Activated CD4-positive, alpha-beta T cell treated with anti-CD3 and anti-CD28 coated beads for 48 hours (primary cell): ENCODE measurements around the gene KRAS.

ENCODE experiments used
- DNase-seq: peaks from one replicate; pipeline ENCODE4 v3.0.0-alpha.2; 2020

Gene KRAS

DNA sequence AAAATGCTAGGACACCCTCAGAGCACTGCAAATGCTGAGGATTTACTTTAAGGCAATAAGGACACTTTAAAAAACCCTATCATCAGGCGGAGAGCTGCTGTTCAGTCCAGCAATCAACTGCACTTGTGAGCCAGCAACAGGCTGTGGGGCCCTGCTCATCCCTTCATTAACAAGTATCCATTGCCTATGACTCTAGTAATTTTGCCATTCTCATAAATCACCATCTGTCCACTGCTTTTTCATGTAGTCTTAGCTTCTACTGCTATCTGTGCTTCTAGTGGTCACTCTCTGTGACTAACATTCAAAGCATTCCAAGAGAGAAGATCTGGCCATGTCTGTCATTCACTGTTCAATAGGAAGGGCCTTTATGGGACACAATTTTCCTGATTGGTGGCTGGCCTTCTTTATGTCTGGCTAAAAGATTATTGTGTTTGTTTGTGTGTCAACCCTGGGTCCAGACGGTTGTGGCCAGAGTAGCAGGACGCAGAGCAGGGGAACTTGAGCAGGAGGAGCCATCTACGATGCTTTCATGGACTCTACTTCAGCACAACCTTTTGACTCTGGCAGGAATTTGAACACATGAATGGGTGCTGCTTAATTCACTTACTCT lies 3.6 kb upstream of the KRAS start:
- DNase-seq, result no peak

DNA sequence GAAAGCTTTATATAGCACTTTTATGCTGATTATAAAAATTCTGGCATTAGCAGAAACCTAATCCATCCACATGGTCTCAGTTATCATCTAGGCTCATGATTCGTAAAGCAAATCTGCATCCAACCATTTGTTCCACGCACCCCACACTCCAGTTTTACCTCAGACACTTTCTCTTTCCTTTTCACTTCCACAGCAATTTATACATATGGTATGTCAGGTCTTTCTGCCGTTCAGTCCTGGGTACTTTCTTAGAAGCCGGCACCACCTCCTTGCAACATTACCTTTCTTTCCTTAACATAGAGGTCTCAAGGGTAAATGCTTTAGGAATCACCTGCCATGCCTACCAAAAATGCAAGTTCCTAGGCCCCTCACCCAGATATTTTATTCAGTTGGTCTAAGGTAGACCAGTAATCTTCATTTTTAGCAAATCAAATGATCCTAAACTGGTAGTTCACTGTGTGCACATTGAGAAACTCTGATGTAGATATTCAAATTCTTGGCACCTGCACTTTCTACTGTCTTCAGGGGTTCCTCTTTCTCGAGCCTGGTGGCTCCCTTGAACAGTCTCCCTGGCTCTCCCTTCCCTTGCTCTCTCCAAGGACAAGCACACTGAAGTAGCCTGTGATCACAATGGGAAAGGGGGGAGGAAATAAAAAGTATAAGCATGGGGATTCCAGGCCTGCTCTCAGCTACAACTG lies 2.8 kb upstream of the KRAS start:
- no peak for DNase-seq

- no peak for DNase-seq
Observed at GRCh38 chr12:25252946-25253345, 2.2 kb upstream of the KRAS start.

GRCh38 chr12:25251769-25252168 lies 1.0 kb upstream of the KRAS start:
- DNase-seq, result no peak

DNA sequence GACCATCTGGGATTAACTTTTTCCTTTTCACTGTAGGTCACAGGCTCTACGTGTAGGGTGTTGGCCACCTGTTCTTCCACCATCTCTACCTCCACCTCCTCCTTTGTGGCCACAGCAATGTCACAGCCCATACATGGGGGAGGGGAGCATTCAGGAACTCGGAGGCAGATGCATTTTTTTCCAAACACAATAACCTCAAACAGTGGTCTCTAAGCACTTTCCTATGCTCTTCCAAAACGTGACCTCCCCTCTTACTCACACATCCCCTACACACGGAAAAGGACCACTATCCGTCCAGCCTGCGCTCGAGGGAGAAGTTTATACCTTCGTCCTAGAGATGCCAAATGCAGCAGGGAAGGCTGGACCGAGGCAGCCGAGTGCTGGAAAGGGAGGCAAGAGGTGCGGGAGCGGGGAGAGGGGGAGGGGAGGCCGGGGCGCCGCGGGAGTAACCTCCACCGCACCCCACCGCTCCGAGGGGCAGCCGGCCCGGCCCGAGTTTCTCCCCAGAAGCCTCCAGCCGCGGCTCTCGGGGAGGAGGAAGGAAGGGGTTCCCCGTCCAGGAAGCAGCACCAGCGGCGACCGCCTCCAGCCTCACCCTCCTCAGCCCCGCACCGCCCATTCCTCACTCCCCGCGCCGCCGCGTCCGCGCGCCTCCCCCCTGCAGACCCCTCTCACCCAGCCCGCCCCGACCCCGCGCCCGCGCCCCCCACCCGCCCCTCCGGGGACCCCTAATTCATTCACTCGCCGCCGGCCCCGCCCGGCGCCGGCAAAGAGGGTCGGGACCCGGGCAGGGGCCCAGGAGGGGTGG lies 594 bp downstream of the KRAS start:
- peak; percentile 51 for DNase-seq

DNA sequence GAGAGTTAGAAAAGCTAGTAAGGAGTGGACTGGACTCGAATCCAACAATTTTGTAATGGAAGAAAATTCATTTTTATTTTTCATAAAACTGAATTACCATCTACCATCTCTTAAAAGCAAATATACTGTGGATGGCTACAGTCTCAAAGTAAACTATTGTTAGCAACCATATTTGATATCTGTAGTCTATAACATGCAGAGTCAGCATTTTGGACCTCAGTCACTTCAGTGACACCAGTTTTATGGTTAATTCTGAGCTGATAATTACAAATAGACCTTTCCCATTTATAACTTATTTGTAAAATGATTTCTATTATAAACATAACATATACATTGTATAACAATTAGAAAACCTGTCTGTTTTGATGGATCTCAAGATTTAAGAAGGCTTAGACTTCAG lies 2.0 kb downstream of the KRAS start:
- DNase-seq, result no peak

DNA sequence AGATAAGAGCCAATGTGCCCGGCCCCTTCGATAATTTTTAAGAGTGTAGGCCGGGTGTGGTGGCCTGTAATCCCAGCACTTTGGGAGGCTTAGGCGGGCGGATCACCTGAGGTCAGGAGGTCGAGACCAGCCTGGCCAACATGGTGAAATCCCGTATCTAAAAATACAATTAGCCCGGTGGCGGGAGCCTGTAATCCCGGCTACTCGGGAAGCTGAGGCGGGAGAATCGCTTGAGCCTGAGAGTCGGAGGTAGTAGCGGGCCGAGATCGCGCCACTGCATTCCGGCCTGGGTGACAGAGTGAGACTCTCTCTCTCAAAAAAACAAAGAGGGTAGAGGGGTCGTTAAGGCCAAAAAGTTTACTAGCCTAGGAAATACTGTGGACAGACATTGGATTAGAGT lies 2.6 kb downstream of the KRAS start:
- DNase-seq, result no peak

GRCh38 chr12:25245491-25245890 lies 5.2 kb downstream of the KRAS start:
- no peak for DNase-seq

DNA sequence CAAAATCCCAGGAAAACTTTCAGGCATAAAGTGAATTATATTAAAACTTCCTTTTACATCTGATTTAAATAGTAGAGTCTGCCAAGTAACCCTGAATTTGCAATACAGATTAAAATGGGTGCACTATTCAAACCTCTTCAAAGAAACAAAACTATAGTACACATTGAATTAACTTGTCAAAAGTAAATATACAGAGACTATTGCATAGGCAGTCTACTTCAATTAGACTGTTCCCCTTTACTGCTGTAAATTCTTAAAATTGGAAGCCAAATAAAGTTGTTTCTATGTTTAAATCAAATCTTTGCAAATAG lies 7.1 kb downstream of the KRAS start:
- DNase-seq, result no peak

DNA sequence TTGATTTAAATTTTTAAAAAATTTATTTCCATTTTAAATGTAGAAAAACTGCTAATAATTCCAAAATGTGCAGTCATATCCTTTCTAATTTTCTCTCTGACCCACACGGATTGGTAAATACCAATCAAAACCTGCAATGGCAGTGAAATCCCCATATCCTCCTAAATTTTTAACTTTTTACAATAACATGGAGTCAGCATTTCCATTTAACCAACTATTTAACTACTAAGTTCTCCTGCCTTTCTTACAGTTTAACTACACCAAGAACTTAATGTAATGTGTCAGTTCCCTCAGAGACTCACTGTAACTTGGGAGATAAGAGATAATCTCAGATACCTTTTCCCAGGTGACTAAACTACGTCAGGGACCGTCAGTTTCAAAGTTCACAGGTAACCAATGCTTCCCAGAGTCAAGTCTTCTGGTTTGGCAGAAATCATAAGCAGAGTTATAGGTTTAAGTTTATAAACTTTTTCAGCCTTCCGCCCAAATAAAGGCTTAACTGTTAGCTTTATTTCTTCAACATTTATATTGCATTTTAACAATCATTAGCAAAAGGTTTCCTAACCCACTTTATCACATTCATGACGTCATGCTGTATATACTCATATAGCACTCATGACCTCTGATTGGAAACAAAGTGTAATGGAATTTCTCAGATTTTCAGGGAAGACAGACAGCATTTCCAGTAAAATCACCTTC lies 7.6 kb downstream of the KRAS start:
- no peak for DNase-seq

- DNase-seq, result no peak
Observed at GRCh38 chr12:25241167-25242020, 9.3 kb downstream of the KRAS start.

DNA sequence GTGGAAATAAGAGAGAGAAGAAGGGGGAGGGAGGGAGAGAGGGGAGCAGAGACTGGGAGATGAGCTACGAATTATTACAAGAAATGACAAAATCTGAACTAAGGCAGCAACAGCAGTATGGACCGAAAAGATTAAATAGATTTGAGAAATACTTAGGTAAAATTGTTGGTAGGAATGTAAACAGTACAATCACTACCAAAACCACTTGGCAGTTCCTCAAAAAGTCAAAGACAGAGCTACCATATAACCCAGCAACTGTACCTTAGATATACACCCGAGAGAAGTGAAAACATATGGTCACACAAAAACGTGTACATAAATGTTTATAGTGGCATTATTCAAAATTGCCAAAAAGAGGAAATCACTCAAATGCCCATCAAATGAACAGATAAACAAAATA lies 14.1 kb downstream of the KRAS start:
- DNase-seq, result no peak

DNA sequence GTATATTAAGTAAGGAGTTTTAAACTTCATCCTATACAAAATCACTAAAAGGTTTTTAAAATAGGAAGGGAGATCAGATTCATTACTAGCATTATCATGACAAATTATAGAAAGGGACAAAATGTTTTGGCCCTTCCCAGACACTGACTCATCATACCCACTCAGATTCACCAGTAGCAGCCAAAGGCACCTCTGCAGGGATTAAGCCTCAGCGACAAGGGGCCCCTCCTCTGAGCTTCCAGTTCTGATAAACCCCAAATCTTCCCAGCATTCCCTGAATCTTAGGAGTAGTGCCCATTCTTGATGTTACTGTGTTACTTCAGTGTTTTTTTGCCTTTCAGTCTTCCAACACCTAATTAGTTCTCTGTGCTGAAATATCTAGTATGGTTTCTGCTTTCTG lies 14.5 kb downstream of the KRAS start:
- no peak for DNase-seq

GRCh38 chr12:25213338-25213737 lies 37.4 kb downstream of the KRAS start:
- DNase-seq, result no peak

DNA sequence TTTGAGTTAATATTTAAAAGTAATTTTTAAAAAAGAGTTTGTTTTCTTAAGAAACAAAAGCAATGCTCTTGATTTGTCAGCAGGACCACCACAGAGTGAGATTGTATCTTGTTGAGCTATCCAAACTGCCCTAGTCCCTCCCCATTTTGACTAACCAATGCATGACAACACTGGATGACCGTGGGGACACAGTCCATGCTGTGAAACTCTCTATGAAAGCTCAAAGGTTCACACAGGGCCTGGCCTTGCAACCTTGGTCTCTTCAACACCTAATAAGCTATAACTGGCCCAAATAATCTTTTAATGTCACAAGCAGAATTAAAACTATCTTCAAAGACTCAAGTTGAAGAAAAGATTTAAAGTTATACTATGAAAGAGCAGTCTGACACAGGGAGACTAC lies 42.2 kb downstream of the KRAS start:
- no peak for DNase-seq

GRCh38 chr12:25207846-25208245 lies 42.9 kb downstream of the KRAS start:
- DNase-seq, result no peak

- no peak for DNase-seq
Observed at GRCh38 chr12:25207411-25207810, 43.3 kb downstream of the KRAS start.

- DNase-seq, result no peak
Observed at GRCh38 chr12:25202137-25202536, 48.6 kb downstream of the KRAS start.

DNA sequence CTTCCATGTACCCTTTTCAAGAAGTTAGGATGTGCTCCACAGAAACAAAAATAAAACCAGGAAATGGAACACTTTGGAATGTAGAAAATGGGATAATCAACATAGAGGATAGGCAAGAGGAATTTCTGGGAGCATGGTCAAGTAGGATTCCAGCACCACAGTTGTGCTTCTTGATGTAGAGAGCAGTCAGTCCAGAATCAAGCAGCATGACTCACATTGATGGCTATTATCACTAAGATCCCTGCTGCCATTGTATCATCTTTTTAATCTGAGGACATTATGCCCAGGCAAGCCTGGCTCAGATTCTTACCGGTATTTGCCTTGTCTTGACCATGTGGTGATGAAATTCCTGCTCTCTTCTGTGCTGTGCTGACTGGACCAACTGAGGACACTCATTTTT lies 50.0 kb downstream of the KRAS start:
- no peak for DNase-seq

DNA sequence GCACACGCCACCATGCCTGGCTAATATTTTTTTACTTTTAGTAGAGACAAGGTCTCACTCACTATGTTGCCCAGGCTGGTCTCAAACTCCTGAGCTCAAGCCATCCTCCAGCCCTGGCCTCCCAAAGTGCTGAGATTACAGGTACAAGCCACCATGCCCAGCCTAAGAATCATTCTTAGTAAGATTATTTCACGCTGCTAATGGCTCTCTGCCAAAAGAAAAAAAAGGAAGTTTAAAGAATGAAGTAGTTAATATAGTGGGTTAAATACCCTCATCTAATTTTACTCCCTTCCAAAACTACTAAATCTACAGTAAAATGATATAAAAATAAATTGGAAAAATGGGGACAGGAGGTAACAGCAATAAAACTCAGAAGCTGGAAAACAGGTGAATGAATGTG lies 53.1 kb downstream of the KRAS start:
- DNase-seq, result no peak

DNA sequence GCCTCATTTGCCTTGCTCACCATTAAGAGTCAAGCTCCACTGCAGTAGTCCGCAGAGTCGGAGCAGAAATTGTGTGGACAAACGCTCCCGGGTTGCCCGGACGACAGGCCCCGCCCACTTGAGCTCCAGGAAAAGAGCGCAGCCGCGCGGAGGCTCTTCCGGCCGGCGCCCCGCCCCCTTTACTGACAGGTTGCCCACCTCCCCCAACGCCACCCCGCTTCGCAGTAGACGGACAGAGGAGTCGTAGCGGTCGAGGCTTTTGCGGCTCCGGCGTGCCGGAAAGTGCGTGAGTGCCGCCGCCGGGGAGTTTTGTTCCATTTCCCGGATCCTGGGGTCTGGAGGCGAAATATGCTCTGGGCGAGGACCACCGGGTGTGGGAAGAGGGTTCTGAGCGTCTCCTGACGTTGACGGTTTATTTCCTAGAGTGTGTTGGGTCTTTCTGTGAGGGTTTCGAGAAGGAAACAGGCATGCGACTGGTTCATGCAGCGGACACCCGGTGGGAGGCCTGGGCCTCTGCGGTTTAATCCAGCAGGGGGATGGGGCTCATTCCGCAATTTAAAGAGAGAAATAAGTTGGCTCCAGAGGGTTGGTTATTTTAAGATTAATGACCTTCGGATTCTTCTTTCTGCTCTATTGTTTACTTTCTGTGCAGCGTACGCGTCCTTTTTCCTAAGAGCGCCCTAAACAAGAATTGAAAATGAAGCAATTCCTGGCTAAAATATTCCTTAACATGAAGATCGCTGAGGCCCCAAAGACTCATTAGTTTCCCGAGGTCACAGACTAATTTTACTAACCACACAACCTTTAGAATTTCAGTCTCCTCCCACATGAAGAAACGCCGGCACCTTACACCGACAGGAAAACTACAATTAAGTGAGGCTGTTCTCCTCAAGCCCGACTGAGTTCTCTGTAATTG lies 55.4 kb downstream of the KRAS start, which contains the start of the genes DNAI7 and ETFRF1:
Gene DNAI7, minus strand, starts transcription at position 105 of the 916 bp plus-strand sequence. Its CDS starts 82 bp downstream, at position 23.
Gene ETFRF1, plus strand, starts transcription at position 182 of the 916 bp plus-strand sequence. CDS start 8,720 bp downstream, outside the sequence.
- DNase-seq, result peak; percentile 98
